Right lobe of liver (tissue), 6 donors: ENCODE data around the gene TCN1. TPM values are rescaled to one million over a fixed set of nuclear protein-coding genes. Genes with fewer than 3 reads are reported as not detected.
"Not testable (repeated sequence)": the region's sequence is repeated elsewhere in the genome, so short reads cannot be mapped to it uniquely, and the experiment has no call there.

ENCODE experiments used
- ATAC-seq, 4 donors: fragments of 200-7000 bp; cut with Tn5 transposase; one replicate each; pipeline ENCODE4 v1.9.1; 2020; ENCODE audit warnings: mild to moderate bottlenecking in 4 of 4, moderate library complexity in 4 of 4
- DNase-seq, 3 donors: peaks; one replicate each; pipeline ENCODE4 v3.0.0-alpha.2; 2020
- H3K27ac ChIP-seq, 3 donors: fragments of 200-600 bp; one replicate each; pipeline ENCODE4 v1.8.0; 2022
- H3K27me3 ChIP-seq, 2 donors: fragments of 200-600 bp; one replicate each; pipeline ENCODE4 v1.8.0; 2022
- H3K36me3 ChIP-seq, 4 donors: fragments of 200-600 bp; sonication (generic) in 1 of 4; one replicate each; pipeline versions ENCODE4 v1.5.1 to v1.8.0; 2017 to 2022; ENCODE audit warnings: control low read depth in 1 of 4
- H3K4me1 ChIP-seq, 4 donors: fragments of 200-600 bp; sonication (generic) in 1 of 4; one replicate each; pipeline versions ENCODE4 v1.5.1 to v1.8.0; 2017 to 2022; ENCODE audit warnings: control low read depth in 1 of 4
- H3K4me3 ChIP-seq, 3 donors: fragments of 200-600 bp; one replicate each; pipeline ENCODE4 v1.8.0; 2022
- H3K9me3 ChIP-seq, 4 donors: fragments of 200-600 bp; sonication (generic) in 1 of 4; one replicate each; pipeline versions ENCODE4 v1.5.1 to v1.8.0; 2017 to 2022; ENCODE audit warnings: control low read depth in 1 of 4
- POLR2A ChIP-seq: fragments of 450-650 bp; IDR thresholded peaks from one replicate; pipeline ENCODE4 v1.6.1; 2017; ENCODE audit warnings: antibody characterized with exemption, mild to moderate bottlenecking
- WGBS: methylation state at CpG from one replicate; pipeline ENCODE4 v1.1.6; 2018; ENCODE audit warnings: low coverage, low lambda C conversion rate; ENCODE audit not compliant: insufficient coverage; ENCODE audit errors: missing lambda C conversion rate; 5-methylcytosine and 5-hydroxymethylcytosine counted together
- intact Hi-C, 2 donors: fragments of 100-400 bp; cut with DNase I; formaldehyde crosslinking; loops; one replicate each; pipeline versions ENCODE4 v1.11.2 to v1.14.1; 2022
- total RNA-seq, 6 experiments: library from RNA; depleted of rRNA in 2 of 6; stranded (reverse); fragments of >200 nt in 2 of 6; fragmentation: NEBNext Ultra II Directional in 3 of 6; extraction: Animal tissue kit (Norgen Biotek cat#: 25700) in 3 of 6; gene quantifications; one replicate each; pipeline versions ENCODE4 v1.1.0 to v1.2.4, GENCODE V29; 2016 to 2023
- TF ChIP-seq, protein P1 (sequence below), 4 donors: fragments of 200-600 bp in 3 of 4; fragments of 450-650 bp in 1 of 4; IDR thresholded peaks; one replicate each; pipeline versions ENCODE4 v1.5.1 to v1.8.0; 2016 to 2022; ENCODE audit warnings: antibody characterized with exemption in 4 of 4, mild to moderate bottlenecking in 2 of 4
- donor health status: DM: no; HTN: yes; CAD: no.
- donor health status: DM: no; HTN: no; CAD: no.
- donor health status: DM: no; HTN: no; CAD: no.
- donor health status: DM: no; HTN: yes; CAD: no.
- donor health status: DM: no; HTN: yes; CAD: no.

Gene TCN1
- total RNA-seq, 6 experiments from 2014 or later: 0.55 to 0.62 TPM; not detected in 4

GRCh38 chr11:59862252-59862651 lies 4.0 kb downstream of the TCN1 start:
- intact Hi-C loops: no loop called here
- Histone ChIP-seq H3K4me3 (no peak overlapping the region), H3K36me3 (no peaks in the 10 kb centered on the region), H3K27ac (no peak overlapping the region), H3K27me3 (no peaks in the 10 kb centered on the region), H3K4me1 (no peaks in the 10 kb centered on the region), H3K9me3 (no peaks in the 10 kb centered on the region)
- TF ChIP-seq, protein P1, sequence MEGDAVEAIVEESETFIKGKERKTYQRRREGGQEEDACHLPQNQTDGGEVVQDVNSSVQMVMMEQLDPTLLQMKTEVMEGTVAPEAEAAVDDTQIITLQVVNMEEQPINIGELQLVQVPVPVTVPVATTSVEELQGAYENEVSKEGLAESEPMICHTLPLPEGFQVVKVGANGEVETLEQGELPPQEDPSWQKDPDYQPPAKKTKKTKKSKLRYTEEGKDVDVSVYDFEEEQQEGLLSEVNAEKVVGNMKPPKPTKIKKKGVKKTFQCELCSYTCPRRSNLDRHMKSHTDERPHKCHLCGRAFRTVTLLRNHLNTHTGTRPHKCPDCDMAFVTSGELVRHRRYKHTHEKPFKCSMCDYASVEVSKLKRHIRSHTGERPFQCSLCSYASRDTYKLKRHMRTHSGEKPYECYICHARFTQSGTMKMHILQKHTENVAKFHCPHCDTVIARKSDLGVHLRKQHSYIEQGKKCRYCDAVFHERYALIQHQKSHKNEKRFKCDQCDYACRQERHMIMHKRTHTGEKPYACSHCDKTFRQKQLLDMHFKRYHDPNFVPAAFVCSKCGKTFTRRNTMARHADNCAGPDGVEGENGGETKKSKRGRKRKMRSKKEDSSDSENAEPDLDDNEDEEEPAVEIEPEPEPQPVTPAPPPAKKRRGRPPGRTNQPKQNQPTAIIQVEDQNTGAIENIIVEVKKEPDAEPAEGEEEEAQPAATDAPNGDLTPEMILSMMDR (IDR thresholded peaks at IDR 0.05): no peak
- no peak for TF ChIP-seq POLR2A
- no peak for DNase-seq
- ATAC-seq: no peak
- WGBS: 39% methylated on average over 3 of the region's 3 CpGs

- Histone ChIP-seq H3K27me3 (no peaks in the 10 kb centered on the region), H3K9me3 (no peaks in the 10 kb centered on the region), H3K4me1 (no peaks in the 10 kb centered on the region), H3K36me3 (no peaks in the 10 kb centered on the region), H3K27ac (no peak overlapping the region), H3K4me3 (no peak overlapping the region)
- TF ChIP-seq, protein P1 (IDR thresholded peaks at IDR 0.05): no peak
- no peak for TF ChIP-seq POLR2A
- intact Hi-C loops: no loop called here
- ATAC-seq: no peak
- DNase-seq: no peak
These were observed 6.6 kb downstream of the TCN1 start for GRCh38 chr11:59859673-59860072.

DNA sequence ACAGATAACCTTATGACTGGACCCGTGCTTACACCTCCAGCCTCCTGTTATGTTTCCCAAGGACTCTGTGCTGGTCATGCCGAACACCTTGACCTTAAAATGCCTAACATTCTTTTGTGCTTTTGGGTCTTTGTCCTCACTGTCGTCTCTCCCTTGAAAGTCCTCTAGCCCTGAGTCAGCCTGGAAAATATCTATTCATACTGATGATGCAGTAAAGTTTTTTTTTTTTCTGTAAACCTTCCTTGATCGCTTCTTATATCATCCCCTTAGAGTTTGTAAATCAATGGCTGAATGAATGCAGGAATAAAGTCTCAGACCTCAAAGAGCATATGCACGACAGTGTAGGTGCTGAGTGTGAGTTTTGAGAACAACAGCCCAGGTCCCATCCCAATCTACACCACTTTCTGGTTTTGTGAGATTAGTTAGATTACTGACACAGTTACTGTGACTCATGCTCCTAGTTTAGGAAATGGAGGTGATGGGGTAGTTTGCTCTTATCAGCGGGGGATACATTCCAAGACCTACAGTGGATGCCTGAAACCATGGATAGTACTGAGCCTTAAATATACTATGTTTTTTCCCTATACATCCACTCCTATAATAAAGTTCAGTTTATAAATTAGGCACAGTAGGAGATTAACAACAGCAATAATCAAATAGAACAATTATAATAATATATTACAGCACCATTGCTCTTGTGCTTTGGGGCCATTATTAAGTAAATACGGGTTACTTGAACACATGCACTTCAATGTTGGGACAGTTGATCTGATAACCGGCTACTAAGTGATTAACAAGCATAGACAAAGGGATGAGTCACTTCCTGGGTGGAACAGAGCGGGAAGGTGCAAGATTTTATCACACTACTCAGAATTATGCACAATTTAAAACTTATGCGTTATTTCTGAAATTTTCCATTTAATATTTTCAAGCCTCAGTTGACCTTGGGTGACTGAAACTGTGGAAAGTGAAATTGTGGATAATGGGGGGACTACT lies 8.6 kb downstream of the TCN1 start:
- no peaks in the 10 kb centered on the region for H3K4me1 ChIP-seq
- TF ChIP-seq POLR2A: no peak
- TF ChIP-seq, protein P1 (IDR thresholded peaks at IDR 0.05): no peak
- no peak for ATAC-seq
- no peaks in the 10 kb centered on the region for H3K27me3 ChIP-seq
- DNase-seq: no peak
- no peaks in the 10 kb centered on the region for H3K9me3 ChIP-seq
- H3K4me3 ChIP-seq: no peak overlapping the region
- WGBS: 60% methylated on average over 10 of the region's 10 CpGs
- intact Hi-C loops: no loop called here
- H3K27ac ChIP-seq: no peak overlapping the region
- H3K36me3 ChIP-seq: no peaks in the 10 kb centered on the region

GRCh38 chr11:59854871-59855270 lies 11.4 kb downstream of the TCN1 start:
- TF ChIP-seq, protein P1 (IDR thresholded peaks at IDR 0.05): no peak
- no peak for TF ChIP-seq POLR2A
- intact Hi-C loops: no loop called here

GRCh38 chr11:59851416-59851815 lies 14.9 kb downstream of the TCN1 start:
- ATAC-seq, intact Hi-C loops, H3K27ac ChIP-seq, DNase-seq, H3K9me3 ChIP-seq, H3K4me3 ChIP-seq, H3K4me1 ChIP-seq, H3K27me3 ChIP-seq, H3K36me3 ChIP-seq: not testable (repeated sequence)
- 80% methylated on average over 5 of the region's 5 CpGs for WGBS

More at GRCh38 chr11:59854871-59855270, 11.4 kb downstream of the TCN1 start:
- Histone ChIP-seq H3K27me3 (no peaks in the 10 kb centered on the region), H3K27ac (no peak overlapping the region), H3K9me3 (no peaks in the 10 kb centered on the region), H3K4me3 (no peak overlapping the region), H3K36me3 (no peaks in the 10 kb centered on the region), H3K4me1 (no peaks in the 10 kb centered on the region)
- DNase-seq: no peak
- 30% methylated on average over 2 of the region's 2 CpGs for WGBS
- no peak for ATAC-seq

- H3K4me1 ChIP-seq, intact Hi-C loops, H3K36me3 ChIP-seq, H3K9me3 ChIP-seq, DNase-seq, H3K27ac ChIP-seq, ATAC-seq, H3K27me3 ChIP-seq, H3K4me3 ChIP-seq: not testable (repeated sequence)
- WGBS: 57% methylated on average over 1 of the region's 2 CpGs
These were observed 16.7 kb downstream of the TCN1 start for GRCh38 chr11:59849551-59849950.
